Epithelial cell of proximal tubule (primary cell): ENCODE results near the gene TBL1X. TPM values are rescaled to one million over a fixed set of nuclear protein-coding genes. Genes with fewer than 3 reads are reported as not detected.

Source experiments
- DNase-seq: peaks from one replicate; pipeline ENCODE4 v3.0.0-alpha.2; 2011; ENCODE audit warnings: low read depth
- H3K4me3 ChIP-seq: 2 replicates; pipeline ENCODE4 v1.5.1; 2011; ENCODE audit warnings: low read depth, mild to moderate bottlenecking, low read length
- total RNA-seq: library from RNA; depleted of rRNA; stranded (reverse); fragments of >200 nt; gene quantifications from 2 replicates; pipeline ENCODE4 v1.2.3, GENCODE V29; 2015
- TF ChIP-seq, protein P1 (sequence below): conservative IDR thresholded peaks from 2 replicates; pipeline ENCODE4 v1.5.1; 2012; ENCODE audit warnings: low read depth, mild to moderate bottlenecking, low read length

Gene TBL1X
- total RNA-seq, 1 donor from 2014 or later, result 9.1 TPM

DNA sequence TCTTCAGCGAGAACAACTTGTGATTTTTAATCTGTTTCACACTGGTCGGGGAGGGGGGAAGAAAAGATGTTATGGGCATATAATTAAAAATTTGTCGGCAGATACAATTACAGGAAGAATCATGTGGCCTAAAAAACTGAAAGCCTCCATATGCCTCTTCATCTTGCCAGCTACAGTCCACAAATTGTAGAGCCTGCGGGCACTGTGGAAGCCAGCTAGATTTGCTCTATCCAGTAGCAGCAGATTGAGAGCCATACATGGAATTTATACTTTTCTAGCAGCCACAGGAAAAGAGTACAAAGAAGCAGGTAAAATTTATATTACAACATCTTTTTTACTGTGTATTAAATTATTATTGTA, 147.3 kb downstream of the TBL1X start:
- H3K4me3 ChIP-seq, result no peak overlapping the region
- no peak for DNase-seq
- TF ChIP-seq, protein P1, sequence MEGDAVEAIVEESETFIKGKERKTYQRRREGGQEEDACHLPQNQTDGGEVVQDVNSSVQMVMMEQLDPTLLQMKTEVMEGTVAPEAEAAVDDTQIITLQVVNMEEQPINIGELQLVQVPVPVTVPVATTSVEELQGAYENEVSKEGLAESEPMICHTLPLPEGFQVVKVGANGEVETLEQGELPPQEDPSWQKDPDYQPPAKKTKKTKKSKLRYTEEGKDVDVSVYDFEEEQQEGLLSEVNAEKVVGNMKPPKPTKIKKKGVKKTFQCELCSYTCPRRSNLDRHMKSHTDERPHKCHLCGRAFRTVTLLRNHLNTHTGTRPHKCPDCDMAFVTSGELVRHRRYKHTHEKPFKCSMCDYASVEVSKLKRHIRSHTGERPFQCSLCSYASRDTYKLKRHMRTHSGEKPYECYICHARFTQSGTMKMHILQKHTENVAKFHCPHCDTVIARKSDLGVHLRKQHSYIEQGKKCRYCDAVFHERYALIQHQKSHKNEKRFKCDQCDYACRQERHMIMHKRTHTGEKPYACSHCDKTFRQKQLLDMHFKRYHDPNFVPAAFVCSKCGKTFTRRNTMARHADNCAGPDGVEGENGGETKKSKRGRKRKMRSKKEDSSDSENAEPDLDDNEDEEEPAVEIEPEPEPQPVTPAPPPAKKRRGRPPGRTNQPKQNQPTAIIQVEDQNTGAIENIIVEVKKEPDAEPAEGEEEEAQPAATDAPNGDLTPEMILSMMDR, result no peak

DNA sequence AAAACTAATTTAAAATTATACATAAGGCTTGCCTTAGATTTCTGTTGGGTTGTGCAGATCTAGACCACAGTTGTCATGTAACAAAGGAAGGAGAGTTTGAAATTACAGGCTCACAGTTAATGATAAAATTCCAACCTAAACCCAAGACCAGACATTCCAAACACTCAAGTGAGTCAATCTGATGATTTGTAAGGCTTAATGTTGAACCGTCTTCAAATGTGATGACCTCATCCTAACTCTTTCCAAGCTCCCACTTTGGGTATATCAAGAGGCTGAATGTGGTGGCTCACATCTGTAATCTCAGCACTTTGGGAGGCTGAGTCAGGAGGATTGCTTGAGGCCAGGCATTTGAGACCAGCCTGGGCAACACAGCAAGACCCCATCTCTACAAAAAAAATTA, 149.2 kb downstream of the TBL1X start:
- TF ChIP-seq, protein P1, result no peak
- no peak for DNase-seq
- no peak overlapping the region for H3K4me3 ChIP-seq

DNA sequence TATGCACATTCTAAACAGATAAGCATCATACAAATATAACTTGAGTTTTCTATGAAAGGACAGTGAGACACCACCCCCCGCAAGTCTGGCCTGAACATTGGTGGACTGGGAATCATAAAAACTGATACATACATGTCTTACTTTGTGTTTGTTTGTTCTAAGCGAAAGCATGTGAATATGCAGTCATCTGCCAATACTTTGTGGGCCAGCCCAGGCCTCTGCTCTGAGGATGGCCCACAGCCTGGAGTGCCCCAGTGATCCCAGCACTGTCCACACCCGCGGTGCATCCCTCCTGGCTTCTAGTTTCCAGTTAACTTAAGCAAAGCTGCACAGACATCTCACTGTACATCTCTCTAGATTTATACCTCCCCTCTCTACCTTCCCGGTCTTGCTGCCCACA, 154.3 kb downstream of the TBL1X start:
- TF ChIP-seq, protein P1, result no peak
- DNase-seq, result no peak
- H3K4me3 ChIP-seq, result no peak overlapping the region

DNA sequence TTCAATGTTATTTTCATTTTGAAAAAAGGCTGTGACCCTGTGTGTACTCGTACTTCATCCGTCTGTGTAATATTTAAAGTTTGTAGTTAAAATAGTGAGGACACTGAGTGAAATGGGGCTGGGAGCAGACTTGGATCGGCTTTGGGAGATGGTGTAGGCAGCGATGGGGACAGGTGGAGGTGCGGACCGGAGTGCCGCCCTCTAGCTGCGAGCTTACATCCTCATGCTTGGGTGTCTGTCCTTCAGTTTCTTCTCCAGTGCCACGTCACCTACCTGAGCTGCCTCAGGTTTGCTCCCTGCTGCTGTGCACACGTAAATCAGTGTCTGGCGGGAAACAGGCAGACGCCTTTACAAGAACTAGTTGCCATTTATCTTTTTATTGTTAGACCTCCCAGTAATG, 154.7 kb downstream of the TBL1X start:
- H3K4me3 ChIP-seq, result no peak overlapping the region
- TF ChIP-seq, protein P1, result no peak
- no peak for DNase-seq

DNA sequence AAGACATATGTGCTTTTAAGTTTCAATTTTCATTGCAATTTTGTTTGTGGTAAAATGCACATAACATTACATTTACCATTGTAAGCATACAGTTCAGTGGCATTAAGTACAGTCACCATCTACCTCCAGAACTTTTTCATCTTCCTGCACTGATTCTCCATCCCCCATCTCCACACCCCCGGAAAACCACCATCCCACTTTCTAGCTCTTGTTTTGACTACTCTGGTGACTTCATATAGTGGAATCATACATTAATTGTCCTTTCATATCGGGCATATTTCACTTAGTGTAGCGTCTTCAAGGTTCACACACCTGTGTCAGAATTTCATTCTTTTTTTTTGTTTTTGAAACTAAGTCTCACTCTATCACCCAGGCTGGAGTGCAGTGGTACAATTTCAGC, 157.3 kb downstream of the TBL1X start:
- TF ChIP-seq, protein P1, result no peak
- DNase-seq, result no peak
- no peak overlapping the region for H3K4me3 ChIP-seq

GRCh38 chrX:9626379-9626778, 161.5 kb downstream of the TBL1X start:
- DNase-seq, result no peak
- no peak overlapping the region for H3K4me3 ChIP-seq
- TF ChIP-seq, protein P1, result no peak

DNA sequence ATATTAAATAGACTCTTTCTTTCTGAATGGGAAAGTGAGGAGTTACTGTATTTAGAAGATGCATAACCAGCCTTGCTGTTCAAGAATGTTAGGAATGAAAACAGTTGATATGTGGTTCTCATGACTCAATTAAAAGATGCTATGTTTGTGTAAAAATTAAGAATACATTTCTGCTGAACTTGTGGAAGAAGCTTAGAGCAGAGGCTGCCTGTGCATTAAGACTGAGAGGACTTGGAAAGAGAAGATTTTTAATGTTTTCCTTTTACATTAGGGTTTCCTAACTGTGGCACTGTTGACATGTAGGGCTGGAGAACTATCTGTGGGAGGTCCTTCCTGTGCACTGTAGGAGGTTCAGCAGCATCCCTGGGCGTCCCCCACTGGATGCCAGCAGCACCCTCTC, 163.1 kb downstream of the TBL1X start:
- no peak overlapping the region for H3K4me3 ChIP-seq
- DNase-seq, result no peak
- TF ChIP-seq, protein P1, result no peak
